Measurements from ENCODE around the gene TESK2. TPM values are rescaled to one million over a fixed set of nuclear protein-coding genes. Genes with fewer than 3 reads are reported as not detected.

The TESK2 gene
- total and polyA plus RNA-seq, 2 of the 13 experiments (the other 11 are each of a cell fraction or from before 2014, with no cell fraction given) = 5.5 to 9.6 TPM

DNA sequence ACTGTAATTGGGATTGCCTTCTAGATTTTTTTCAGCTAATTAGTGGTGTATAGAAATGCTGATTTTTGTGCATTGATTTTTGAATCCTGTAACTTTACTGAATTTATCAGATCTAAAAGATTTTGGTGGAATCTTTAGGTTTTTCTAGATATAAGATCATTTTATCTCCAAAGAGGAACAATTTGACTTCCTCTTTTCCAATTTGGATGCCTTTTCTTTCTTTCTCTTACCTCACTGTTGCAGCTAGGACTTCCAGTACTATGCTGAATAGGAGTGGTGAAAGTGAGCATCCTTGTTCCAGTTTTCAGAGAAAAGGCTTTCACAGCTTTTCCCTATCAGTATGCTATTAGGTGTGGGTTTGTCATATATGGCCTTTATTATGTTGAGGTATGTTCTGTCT lies 53.6 kb downstream of the TESK2 start:
- H4K20me1 ChIP-seq (ENCODE audit: insufficient read depth, low read length) = no peaks in the 10 kb centered on the region
- no peaks in the 10 kb centered on the region for H3K27me3 ChIP-seq (ENCODE audit: control insufficient read depth in 1 of 2, insufficient read depth in 2 of 2, low read length in 2 of 2)
- no peaks in the 10 kb centered on the region for H3K79me2 ChIP-seq (ENCODE audit: insufficient read depth, low read length)
- H3K4me2 ChIP-seq (ENCODE audit: low read depth, low read length) = no peak overlapping the region
- ChIA-PET CTCF (ENCODE audit: low intra/inter-chr PET ratio, low total read pairs) (no interaction called here), POLR2A (no interaction called here)
- ATAC-seq (no peak), FAIRE-seq (no peak), DNase-seq (ENCODE audit: low spot score) (no peak)
- no TSS peak for BruUV-seq (replicated peaks)
- intact Hi-C loops (cut with micrococcal nuclease; ENCODE audit: unreplicated experiment) (no loop called here), in situ Hi-C loops (cut with HindIII; ENCODE audit: extremely low pct_ligation_motif_present, low pct_unique_long_range_greater_than_20kb) (no loop called here)
- no peak overlapping the region for H3K4me3 ChIP-seq (replicated peaks in 1 of 3; ENCODE audit: insufficient read depth in 1 of 3, low read depth in 2 of 3, low read length in 3 of 3)
- H3K9me3 ChIP-seq (ENCODE audit: low read length) = no peaks in the 10 kb centered on the region
- no peak overlapping the region for H3K9ac ChIP-seq (ENCODE audit: insufficient read depth, low read depth, low read length)
- no peaks in the 10 kb centered on the region for H3K36me3 ChIP-seq (replicated peaks in 1 of 2; ENCODE audit: control insufficient read depth in 1 of 2, insufficient read depth in 2 of 2, low read length in 2 of 2)
- no peaks in the 10 kb centered on the region for H3K4me1 ChIP-seq (ENCODE audit: insufficient read depth, low read length)
- no peak overlapping the region for H2AFZ ChIP-seq (ENCODE audit: low read length)
- no peak overlapping the region for H3K27ac ChIP-seq (ENCODE audit: extremely low read length, insufficient read depth, low read length)
- no peak for TF ChIP-seq CHD4 (IDR thresholded peaks at IDR 0.05; ENCODE audit: borderline replicate concordance, low read length)
- TF ChIP-seq, protein P1, sequence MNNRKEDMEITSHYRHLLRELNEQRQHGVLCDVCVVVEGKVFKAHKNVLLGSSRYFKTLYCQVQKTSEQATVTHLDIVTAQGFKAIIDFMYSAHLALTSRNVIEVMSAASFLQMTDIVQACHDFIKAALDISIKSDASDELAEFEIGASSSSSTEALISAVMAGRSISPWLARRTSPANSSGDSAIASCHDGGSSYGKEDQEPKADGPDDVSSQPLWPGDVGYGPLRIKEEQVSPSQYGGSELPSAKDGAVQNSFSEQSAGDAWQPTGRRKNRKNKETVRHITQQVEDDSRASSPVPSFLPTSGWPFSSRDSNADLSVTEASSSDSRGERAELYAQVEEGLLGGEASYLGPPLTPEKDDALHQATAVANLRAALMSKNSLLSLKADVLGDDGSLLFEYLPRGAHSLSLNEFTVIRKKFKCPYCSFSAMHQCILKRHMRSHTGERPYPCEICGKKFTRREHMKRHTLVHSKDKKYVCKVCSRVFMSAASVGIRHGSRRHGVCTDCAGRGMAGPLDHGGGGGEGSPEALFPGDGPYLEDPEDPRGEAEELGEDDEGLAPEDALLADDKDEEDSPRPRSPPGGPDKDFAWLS (CRISPR knock-in tag; IDR thresholded peaks at IDR 0.05; ENCODE audit: borderline replicate concordance) = no peak
- TF ChIP-seq YEATS2 (CRISPR knock-in tag; IDR thresholded peaks at IDR 0.05; ENCODE audit: borderline replicate concordance) = no peak
- no peak for TF ChIP-seq HOXA9 (CRISPR knock-in tag; IDR thresholded peaks at IDR 0.05; ENCODE audit: borderline replicate concordance)
- no peak for TF ChIP-seq SSRP1 (CRISPR knock-in tag; IDR thresholded peaks at IDR 0.05)
- no peak for TF ChIP-seq HNRNPL (IDR thresholded peaks at IDR 0.05; ENCODE audit: low read depth, low read length)
- TF ChIP-seq RBFOX2 (IDR thresholded peaks at IDR 0.05; ENCODE audit: low read depth, low read length) = no peak
- TF ChIP-seq MBNL3 (CRISPR knock-in tag; conservative IDR thresholded peaks at IDR 0.05) = no peak
- TF ChIP-seq, protein P2, sequence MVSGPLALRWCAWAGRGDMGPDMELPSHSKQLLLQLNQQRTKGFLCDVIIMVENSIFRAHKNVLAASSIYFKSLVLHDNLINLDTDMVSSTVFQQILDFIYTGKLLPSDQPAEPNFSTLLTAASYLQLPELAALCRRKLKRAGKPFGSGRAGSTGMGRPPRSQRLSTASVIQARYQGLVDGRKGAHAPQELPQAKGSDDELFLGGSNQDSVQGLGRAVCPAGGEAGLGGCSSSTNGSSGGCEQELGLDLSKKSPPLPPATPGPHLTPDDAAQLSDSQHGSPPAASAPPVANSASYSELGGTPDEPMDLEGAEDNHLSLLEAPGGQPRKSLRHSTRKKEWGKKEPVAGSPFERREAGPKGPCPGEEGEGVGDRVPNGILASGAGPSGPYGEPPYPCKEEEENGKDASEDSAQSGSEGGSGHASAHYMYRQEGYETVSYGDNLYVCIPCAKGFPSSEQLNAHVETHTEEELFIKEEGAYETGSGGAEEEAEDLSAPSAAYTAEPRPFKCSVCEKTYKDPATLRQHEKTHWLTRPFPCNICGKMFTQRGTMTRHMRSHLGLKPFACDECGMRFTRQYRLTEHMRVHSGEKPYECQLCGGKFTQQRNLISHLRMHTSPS (CRISPR knock-in tag; IDR thresholded peaks at IDR 0.05; ENCODE audit: low read depth) = no peak
- TF ChIP-seq AGO2 (optimal IDR thresholded peaks at IDR 0.05; ENCODE audit: low read depth, low read length) = no peak
- TF ChIP-seq, protein P3, sequence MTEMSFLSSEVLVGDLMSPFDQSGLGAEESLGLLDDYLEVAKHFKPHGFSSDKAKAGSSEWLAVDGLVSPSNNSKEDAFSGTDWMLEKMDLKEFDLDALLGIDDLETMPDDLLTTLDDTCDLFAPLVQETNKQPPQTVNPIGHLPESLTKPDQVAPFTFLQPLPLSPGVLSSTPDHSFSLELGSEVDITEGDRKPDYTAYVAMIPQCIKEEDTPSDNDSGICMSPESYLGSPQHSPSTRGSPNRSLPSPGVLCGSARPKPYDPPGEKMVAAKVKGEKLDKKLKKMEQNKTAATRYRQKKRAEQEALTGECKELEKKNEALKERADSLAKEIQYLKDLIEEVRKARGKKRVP (CRISPR knock-in tag; IDR thresholded peaks at IDR 0.05) = no peak
- TF ChIP-seq, protein P4, sequence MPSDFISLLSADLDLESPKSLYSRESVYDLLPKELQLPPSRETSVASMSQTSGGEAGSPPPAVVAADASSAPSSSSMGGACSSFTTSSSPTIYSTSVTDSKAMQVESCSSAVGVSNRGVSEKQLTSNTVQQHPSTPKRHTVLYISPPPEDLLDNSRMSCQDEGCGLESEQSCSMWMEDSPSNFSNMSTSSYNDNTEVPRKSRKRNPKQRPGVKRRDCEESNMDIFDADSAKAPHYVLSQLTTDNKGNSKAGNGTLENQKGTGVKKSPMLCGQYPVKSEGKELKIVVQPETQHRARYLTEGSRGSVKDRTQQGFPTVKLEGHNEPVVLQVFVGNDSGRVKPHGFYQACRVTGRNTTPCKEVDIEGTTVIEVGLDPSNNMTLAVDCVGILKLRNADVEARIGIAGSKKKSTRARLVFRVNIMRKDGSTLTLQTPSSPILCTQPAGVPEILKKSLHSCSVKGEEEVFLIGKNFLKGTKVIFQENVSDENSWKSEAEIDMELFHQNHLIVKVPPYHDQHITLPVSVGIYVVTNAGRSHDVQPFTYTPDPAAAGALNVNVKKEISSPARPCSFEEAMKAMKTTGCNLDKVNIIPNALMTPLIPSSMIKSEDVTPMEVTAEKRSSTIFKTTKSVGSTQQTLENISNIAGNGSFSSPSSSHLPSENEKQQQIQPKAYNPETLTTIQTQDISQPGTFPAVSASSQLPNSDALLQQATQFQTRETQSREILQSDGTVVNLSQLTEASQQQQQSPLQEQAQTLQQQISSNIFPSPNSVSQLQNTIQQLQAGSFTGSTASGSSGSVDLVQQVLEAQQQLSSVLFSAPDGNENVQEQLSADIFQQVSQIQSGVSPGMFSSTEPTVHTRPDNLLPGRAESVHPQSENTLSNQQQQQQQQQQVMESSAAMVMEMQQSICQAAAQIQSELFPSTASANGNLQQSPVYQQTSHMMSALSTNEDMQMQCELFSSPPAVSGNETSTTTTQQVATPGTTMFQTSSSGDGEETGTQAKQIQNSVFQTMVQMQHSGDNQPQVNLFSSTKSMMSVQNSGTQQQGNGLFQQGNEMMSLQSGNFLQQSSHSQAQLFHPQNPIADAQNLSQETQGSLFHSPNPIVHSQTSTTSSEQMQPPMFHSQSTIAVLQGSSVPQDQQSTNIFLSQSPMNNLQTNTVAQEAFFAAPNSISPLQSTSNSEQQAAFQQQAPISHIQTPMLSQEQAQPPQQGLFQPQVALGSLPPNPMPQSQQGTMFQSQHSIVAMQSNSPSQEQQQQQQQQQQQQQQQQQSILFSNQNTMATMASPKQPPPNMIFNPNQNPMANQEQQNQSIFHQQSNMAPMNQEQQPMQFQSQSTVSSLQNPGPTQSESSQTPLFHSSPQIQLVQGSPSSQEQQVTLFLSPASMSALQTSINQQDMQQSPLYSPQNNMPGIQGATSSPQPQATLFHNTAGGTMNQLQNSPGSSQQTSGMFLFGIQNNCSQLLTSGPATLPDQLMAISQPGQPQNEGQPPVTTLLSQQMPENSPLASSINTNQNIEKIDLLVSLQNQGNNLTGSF (CRISPR knock-in tag; IDR thresholded peaks at IDR 0.05) = no peak
- TF ChIP-seq NFIC (IDR thresholded peaks at IDR 0.05; ENCODE audit: low read length) = no peak
